Skin epidermis (tissue), 12 donors: Measurements from ENCODE around the gene NKAPD1.
"Not testable (repeated sequence)": the region's sequence is repeated elsewhere in the genome, so short reads cannot be mapped to it uniquely, and the experiment has no call there.

ENCODE experiments used
- H3K27ac ChIP-seq, 21 experiments: fragments of 200-600 bp; sonication (generic) in 11 of 21; one replicate each; pipeline ENCODE4 v1.5.0; 2020; ENCODE audit warnings: mild to moderate bottlenecking in 3 of 21, inconsistent platforms in 2 of 21, moderate library complexity in 2 of 21
- H3K4me3 ChIP-seq, 7 experiments: fragments of 200-600 bp; sonication (generic) in 2 of 7; one replicate each; pipeline ENCODE4 v1.5.0; 2020; ENCODE audit warnings: inconsistent platforms in 2 of 7, mild to moderate bottlenecking in 2 of 7, moderate library complexity in 1 of 7

The NKAPD1 gene

GRCh38 chr11:112085822-112086421 lies 11.8 kb downstream of the NKAPD1 start:
- H3K4me3 ChIP-seq, result peak overlapping the region; percentile 56 to 94 (median 65)
- peak overlapping the region; percentile 54 to 90 (median 85) for H3K27ac ChIP-seq

DNA sequence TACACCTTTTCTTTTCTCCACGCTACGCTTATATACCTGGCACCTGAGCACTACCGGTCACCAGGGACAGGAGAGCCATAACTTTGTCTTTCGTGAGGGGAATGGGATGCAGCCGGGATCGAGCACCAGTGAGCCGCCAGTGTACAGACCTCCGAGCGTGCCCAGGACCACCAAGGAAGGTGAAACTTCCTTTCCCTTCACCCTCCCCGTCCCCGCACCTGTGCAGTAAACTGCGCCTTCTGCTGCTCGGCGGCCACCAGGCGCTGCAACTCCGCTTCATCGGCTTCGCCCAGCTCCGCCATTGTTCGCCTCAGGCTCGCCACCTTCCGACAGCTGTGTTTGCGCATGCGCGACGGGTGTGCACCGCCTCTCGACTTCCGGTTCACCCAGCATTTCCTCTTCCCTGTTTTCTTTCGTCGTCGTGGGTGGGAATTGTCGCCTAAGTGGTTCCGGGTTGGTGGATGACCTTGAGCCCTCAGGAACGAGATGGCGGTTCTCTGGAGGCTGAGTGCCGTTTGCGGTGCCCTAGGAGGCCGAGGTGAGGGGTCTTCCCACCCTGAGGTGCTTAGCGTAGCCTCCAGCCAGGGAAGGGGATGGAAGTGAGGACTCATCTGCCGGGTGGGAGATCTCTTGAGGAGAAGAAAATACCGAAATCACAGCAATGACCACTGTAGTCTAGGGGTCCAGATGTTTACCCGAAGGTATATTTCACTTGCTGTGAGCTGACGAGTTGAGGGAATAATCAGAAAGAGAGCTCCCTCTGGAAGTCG lies 12.5 kb downstream of the NKAPD1 start, which contains the start of the genes SDHD and TIMM8B:
SDHD (plus strand) TSS at position 452 of the 770 bp plus-strand sequence; CDS start at position 487, 35 bp downstream.
TIMM8B (minus strand) TSS at position 335 of the 770 bp plus-strand sequence; CDS start at position 302, 33 bp downstream.
- Histone ChIP-seq H3K4me3 (peak within 1 kb of the TSS; percentile 56 to 94 (median 65)), H3K27ac (peak within 1 kb of the TSS; percentile 54 to 93 (median 86))

GRCh38 chr11:112087212-112087611 lies 13.1 kb downstream of the NKAPD1 start:
- H3K4me3 ChIP-seq, result peak overlapping the region; percentile 56 to 94 (median 65)
- peak overlapping the region in 20 of 21 experiments; percentile 65 to 93 (median 86) for H3K27ac ChIP-seq

DNA sequence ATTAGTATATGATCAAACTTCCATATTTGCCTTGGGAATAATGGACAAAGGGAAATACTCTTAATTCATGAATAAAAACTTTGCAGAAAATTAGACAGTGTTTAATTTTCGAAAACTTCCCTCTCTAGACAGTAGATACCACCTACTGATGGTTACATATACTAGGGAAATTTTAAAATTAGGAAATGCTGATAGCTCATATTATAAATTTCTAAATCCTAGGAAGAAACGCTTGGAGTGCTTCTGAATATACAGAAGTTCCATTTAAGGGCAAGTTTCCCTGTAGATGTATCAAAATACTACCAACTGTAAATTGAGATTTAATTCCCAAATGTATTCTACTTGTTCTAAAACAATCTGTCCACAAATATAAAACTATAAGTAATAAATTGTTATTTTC lies 21.2 kb downstream of the NKAPD1 start:
- H3K4me3 ChIP-seq, H3K27ac ChIP-seq: not testable (repeated sequence)

- no peak overlapping the region for H3K27ac ChIP-seq
- no peak overlapping the region for H3K4me3 ChIP-seq
These were observed 22.1 kb downstream of the NKAPD1 start for GRCh38 chr11:112096194-112096593.

DNA sequence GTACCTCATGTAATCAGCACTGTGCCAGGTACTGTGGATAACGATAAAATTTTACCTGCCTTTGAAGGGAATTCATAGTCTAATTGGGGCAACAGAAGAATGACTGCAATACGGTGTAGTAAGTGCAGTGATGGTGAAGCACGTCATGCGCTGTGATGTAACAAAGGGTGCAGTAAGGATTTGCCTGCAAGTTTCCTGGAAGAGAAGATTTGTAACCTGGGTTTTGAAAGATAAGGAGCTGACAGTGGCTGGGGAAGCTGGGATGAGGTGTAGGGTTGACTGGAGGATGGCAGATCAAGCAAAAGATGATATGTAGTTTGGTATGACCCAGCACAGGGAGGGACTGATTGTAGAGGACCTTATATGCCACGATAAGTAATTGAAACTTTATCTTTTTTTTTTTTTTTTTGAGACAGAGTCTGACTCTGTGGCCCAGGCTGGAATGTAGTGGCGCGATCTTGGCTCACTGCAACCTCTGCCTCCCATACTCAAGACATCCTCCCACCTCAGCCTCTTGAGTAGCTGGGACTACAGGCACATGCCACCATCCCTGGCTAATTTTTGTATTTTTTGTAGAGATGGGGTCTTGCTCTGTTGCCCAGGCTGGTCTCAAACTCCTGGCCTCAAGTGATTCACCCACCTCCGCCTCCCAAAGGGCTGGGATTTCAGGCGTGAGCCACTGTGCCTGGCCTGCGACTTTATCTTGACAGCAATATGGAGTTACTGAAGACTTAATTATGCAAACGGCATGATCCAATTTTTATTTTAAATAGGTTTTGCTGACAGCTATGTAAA lies 23.8 kb downstream of the NKAPD1 start:
- Histone ChIP-seq H3K27ac (no peak overlapping the region), H3K4me3 (no peak overlapping the region)

GRCh38 chr11:112100462-112100861 lies 26.4 kb downstream of the NKAPD1 start:
- Histone ChIP-seq H3K27ac (no peak overlapping the region), H3K4me3 (no peak overlapping the region)

GRCh38 chr11:112103446-112103845 lies 29.3 kb downstream of the NKAPD1 start:
- H3K27ac ChIP-seq, result no peak overlapping the region
- no peak overlapping the region for H3K4me3 ChIP-seq

GRCh38 chr11:112106070-112106469 lies 32.0 kb downstream of the NKAPD1 start:
- Histone ChIP-seq H3K4me3 (no peak overlapping the region), H3K27ac (no peak overlapping the region)

- Histone ChIP-seq H3K27ac (peak overlapping the region in 1 of 21 experiments; percentile 19), H3K4me3 (no peak overlapping the region)
These were observed 39.7 kb downstream of the NKAPD1 start for GRCh38 chr11:112113539-112114457.

DNA sequence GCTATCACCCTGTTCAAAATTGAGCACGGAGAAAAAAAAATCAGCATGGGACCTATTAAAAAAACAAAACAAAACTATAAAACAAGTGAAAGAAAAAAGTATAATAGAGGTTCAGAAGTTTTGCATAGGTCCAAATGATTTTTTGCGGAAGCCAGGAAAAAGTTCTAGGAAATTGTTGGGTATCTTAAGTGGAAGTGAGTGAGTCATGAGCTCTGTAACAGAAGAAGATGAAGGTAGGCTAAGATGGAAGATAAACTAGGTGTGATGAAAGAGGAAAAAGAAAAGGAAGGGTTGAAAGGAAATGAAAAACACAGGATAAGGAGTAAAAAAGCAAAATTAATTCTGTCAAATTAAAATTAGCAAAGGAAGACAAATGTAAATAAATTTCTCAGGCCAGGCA lies 40.4 kb downstream of the NKAPD1 start:
- H3K27ac ChIP-seq, result no peak overlapping the region
- H3K4me3 ChIP-seq, result no peak overlapping the region

DNA sequence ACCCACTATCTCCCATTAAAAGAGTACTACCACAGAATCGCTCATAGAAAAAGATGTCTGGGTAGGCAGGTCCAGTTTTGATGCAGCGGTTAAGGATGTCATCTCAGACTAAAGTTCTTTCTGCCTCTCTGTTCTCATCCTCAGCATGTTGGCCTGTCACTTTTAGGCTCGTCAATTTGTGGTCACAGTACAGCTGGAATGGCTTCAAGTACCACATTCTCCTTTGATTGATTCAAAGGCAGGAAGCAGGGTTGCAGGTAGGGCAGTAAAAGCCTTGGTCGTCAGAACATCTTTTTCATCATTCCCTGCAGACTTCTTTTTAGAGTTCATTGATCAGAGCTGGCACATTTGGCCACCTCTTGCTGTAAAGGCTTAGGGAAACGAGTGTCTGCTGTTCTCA lies 41.3 kb downstream of the NKAPD1 start:
- H3K4me3 ChIP-seq, result no peak overlapping the region
- no peak overlapping the region for H3K27ac ChIP-seq

DNA sequence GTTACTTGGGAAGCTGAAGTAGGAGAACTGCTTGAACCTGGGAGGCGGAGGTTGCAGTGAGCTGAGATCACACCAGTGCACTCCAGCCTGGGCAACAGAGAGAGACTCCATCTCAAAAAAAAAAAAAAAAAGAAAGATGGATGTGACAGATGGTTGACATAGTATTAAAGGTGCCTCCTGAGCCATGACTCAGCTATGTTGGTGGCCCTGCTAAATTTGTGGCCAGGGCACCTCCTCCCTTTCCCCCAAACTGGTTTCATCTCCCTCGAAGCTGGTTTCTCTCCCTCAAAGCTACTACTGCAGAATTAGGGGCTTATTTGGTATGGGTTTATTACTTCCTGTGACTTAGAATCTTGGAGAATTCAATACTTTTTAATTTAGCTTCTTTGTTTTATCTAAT lies 44.1 kb downstream of the NKAPD1 start:
- Histone ChIP-seq H3K27ac (no peak overlapping the region), H3K4me3 (no peak overlapping the region)

DNA sequence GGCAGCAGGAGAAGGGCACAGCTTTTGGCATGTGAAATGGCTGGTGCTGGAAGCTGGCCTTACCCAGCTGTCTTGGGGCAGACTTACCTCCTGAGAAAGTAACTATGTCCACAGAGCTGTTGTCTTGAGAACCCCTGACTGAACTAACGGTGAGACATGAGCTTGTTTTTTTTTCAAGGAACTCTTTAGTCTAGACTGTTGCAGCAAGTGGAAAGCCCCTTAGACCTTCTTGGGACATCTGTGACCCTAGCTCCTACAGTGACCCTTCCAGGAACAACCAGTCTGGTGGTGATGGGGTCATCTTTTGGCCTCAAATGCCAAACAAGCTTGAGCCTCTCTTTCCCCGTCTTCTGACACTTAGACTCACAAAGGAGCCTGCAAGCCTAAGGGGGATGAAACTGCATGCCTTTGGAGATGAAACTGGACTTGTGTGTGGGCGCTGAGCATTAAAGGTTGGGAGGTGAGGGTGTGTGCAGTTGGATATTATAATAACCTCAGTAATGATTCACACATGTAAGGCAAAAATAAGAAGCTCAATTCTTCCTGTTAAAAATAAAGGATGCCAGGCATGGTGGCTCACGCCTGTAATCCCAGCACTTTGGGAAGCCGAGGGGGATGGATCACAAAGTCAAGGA lies 48.0 kb downstream of the NKAPD1 start:
- Histone ChIP-seq H3K27ac (peak overlapping the region in 7 of 21 experiments; percentile 2 to 70 (median 46)), H3K4me3 (no peak overlapping the region)

DNA sequence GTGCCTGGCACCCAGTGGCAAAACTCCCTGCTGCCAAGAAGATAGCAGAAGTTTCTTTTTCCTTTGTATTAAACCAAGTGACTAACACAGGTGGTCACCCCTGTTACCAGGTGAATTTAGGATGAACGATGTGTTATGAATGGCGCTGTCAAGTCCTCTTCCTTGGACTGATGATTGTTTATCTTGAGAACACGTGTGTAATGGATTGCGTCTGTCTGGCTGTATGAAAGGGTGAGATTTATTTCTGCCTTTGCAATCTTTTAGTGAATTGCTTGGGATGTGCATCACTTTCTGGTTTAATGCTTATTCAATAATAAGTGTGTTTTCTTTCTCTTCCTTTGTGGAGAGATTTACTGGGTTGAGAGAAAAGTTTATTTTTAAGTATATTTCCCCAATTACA lies 49.0 kb downstream of the NKAPD1 start:
- no peak overlapping the region for H3K4me3 ChIP-seq
- H3K27ac ChIP-seq, result no peak overlapping the region

DNA sequence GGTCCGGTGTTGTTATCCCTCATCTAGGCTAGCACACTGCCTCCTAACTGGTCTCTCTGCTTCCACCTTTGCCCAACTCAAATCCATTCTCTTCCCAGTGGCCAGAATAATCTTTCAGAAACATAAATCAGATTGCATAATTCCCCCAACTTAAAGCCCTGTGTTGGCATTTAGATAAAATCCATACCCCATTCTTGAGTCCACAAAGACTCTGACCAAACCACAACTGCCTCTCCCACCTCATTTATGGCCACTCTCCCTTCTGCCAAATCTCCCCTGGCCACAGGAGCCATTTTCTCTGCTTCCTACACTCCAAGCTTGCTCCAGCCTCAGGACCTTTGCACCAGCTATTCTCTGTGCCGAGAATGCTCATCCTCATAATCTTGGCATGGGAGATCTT lies 53.0 kb downstream of the NKAPD1 start:
- Histone ChIP-seq H3K27ac (peak overlapping the region in 1 of 21 experiments; percentile 25), H3K4me3 (no peak overlapping the region)

DNA sequence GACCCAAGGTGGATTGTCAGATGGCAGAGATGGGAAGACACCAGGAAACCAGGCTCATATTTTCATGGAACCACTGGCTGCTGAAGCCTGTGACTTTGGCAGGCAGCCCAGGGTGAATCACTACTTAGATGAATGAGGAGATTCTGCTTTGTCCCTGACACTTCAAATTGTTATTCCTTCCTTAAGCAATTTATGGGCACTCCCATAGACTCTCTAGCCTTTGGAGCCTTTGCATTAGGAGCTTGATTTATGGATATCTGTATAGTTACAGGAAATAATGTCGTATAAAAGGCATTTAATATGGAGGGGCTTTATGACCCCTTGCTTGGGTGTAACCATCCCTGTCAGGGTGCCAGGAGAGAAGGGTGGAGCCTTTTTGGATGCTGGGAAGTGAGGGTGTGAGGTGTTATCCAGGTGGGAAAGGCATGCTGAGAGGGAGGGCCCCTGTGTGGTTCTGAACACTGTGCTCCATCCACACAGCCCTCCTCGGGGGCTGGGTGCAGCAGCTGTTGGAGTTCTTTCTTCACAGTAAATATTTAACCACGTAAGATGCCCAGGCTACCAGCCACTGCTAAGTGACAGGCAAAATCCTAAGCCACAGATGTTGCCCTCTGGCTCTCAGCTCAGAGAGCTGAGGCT lies 54.5 kb downstream of the NKAPD1 start:
- Histone ChIP-seq H3K27ac (peak overlapping the region in 19 of 21 experiments; percentile 17 to 79 (median 52)), H3K4me3 (no peak overlapping the region)

DNA sequence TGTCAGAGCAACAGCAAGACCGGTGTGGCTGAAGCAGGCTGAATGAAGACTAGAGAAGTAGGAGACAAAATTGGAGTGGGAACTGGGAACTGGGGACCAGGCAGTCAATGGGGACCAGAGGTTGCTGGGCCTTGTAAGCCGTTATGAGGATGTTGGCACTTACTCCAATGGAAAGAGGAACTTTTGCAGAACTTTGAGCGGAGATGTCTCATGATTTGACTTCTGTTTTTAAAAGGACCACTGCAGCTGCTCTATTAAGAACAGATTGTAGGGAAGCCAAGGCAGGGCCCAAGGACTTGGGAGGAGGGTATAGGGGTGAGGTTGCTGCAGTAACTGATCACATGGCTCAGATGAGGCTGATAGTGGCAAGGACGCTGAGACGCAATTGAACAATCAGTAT lies 55.6 kb downstream of the NKAPD1 start:
- H3K27ac ChIP-seq, result peak overlapping the region in 16 of 21 experiments; percentile 25 to 79 (median 54)

More for the DNA sequence above, 55.6 kb downstream of the NKAPD1 start:
- no peak overlapping the region for H3K4me3 ChIP-seq
